Progenitor cell of endocrine pancreas (in vitro differentiated cells): Measurements from ENCODE around the gene RNFT2. TPM values are rescaled to one million over a fixed set of nuclear protein-coding genes. Genes with fewer than 3 reads are reported as not detected.

ENCODE experiments used
- DNase-seq: peaks from one replicate; pipeline ENCODE4 v3.0.0; 2021; ENCODE audit warnings: low spot score; ENCODE audit not compliant: unreplicated experiment
- H3K27ac Mint-ChIP-seq: 2 replicates; pipeline ENCODE4 v1.8.0; 2021; ENCODE audit warnings: mild to moderate bottlenecking, moderate library complexity, mixed read lengths
- H3K27me3 Mint-ChIP-seq: 2 replicates; pipeline ENCODE4 v1.8.0; 2021; ENCODE audit warnings: mixed read lengths
- H3K36me3 Mint-ChIP-seq: 2 replicates; pipeline ENCODE4 v1.8.0; 2022; ENCODE audit warnings: mixed read lengths; ENCODE audit not compliant: insufficient read depth
- H3K4me1 Mint-ChIP-seq: 2 replicates; pipeline ENCODE4 v1.8.0; 2021; ENCODE audit warnings: low read depth, mixed read lengths
- H3K4me3 Mint-ChIP-seq: 2 replicates; pipeline ENCODE4 v1.8.0; 2021; ENCODE audit warnings: low read depth, mild to moderate bottlenecking, moderate library complexity, mixed read lengths
- H3K9me3 Mint-ChIP-seq: 2 replicates; pipeline ENCODE4 v1.8.0; 2021; ENCODE audit warnings: low read depth, mixed read lengths
- total RNA-seq: library from RNA; stranded (reverse); gene quantifications from 2 replicates; pipeline ENCODE4 v1.2.1, GENCODE V29; 2021
- TF ChIP-seq, protein P1 (sequence below): fragments of 200-600 bp; sonication (generic); IDR thresholded peaks from one replicate; pipeline ENCODE4 v1.5.0; 2021; ENCODE audit warnings: antibody characterized with exemption, mild to moderate bottlenecking; ENCODE audit not compliant: unreplicated experiment

Gene RNFT2
- total RNA-seq, 1 donor from 2014 or later = 32.1 TPM

GRCh38 chr12:116804051-116804450, 65.9 kb downstream of the RNFT2 start:
- no peak for DNase-seq
- Mint-ChIP-seq H3K27me3 (no peaks in the 10 kb centered on the region), H3K9me3 (no peaks in the 10 kb centered on the region), H3K4me3 (no peak overlapping the region), H3K36me3 (peaks cover 12% of the 10 kb centered on the region), H3K4me1 (no peaks in the 10 kb centered on the region), H3K27ac (no peak overlapping the region)
- TF ChIP-seq, protein P1, sequence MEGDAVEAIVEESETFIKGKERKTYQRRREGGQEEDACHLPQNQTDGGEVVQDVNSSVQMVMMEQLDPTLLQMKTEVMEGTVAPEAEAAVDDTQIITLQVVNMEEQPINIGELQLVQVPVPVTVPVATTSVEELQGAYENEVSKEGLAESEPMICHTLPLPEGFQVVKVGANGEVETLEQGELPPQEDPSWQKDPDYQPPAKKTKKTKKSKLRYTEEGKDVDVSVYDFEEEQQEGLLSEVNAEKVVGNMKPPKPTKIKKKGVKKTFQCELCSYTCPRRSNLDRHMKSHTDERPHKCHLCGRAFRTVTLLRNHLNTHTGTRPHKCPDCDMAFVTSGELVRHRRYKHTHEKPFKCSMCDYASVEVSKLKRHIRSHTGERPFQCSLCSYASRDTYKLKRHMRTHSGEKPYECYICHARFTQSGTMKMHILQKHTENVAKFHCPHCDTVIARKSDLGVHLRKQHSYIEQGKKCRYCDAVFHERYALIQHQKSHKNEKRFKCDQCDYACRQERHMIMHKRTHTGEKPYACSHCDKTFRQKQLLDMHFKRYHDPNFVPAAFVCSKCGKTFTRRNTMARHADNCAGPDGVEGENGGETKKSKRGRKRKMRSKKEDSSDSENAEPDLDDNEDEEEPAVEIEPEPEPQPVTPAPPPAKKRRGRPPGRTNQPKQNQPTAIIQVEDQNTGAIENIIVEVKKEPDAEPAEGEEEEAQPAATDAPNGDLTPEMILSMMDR = no peak

- peaks cover 2% of the 10 kb centered on the region for H3K36me3 Mint-ChIP-seq
- DNase-seq = no peak
- no peaks in the 10 kb centered on the region for H3K9me3 Mint-ChIP-seq
- no peaks in the 10 kb centered on the region for H3K4me1 Mint-ChIP-seq
- no peaks in the 10 kb centered on the region for H3K27me3 Mint-ChIP-seq
- no peak overlapping the region for H3K4me3 Mint-ChIP-seq
- TF ChIP-seq, protein P1 = no peak
- no peak overlapping the region for H3K27ac Mint-ChIP-seq
These were observed 68.8 kb downstream of the RNFT2 start for GRCh38 chr12:116806845-116807440.

- H3K27ac Mint-ChIP-seq = peak overlapping the region; percentile 42
- TF ChIP-seq, protein P1 = no peak
- H3K36me3 Mint-ChIP-seq = peaks cover 2% of the 10 kb centered on the region
- H3K4me3 Mint-ChIP-seq = no peak overlapping the region
- no peaks in the 10 kb centered on the region for H3K27me3 Mint-ChIP-seq
- no peaks in the 10 kb centered on the region for H3K4me1 Mint-ChIP-seq
- no peaks in the 10 kb centered on the region for H3K9me3 Mint-ChIP-seq
- DNase-seq = no peak
These were observed 69.4 kb downstream of the RNFT2 start for GRCh38 chr12:116807546-116807945.

DNA sequence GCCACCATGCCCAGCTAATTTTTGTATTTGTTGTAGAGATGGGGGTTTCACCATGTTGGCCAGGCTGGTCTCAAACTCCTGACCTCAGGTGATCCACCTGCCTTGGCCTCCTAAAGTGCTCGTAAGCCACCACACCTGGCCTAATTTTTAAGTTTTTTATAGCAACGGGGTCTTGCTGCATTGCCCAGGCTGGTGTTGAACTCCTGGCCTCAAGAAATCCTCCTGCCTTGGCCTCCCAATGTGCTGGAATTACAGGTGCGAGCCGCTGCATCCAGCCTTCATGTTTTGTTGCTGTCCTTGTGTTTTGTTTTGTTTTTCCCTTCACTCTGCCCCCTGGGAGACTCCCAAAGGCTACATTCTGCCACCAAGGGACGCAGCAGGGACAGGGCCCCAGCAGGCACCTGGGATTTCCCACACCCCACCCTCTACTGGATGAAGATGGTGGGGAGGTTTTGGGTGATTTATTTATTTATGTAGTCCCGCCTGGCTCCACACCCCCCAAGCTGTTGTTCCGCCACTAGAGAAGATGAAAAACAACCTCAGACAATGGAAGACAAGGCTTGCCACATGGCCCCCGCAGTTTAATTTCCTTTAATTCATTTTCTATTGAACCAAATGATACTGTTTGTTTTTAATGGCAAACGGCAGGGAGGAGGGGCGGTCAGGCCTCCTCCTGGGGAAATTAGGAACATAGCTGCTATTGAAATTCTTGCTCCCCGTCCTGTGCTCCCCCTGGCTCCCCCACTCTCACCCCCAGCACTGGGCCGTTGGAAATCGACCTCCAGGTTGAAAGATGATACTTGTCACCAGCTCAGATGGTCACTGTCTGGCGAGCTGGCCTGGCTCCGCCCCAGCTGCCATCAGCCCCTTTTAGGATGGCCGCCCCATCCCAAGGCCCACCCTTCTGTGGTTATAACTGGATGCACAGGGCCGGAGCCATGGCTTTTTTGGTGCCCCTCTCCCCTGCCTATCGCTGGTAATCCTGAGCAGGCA, 70.3 kb downstream of the RNFT2 start:
- H3K4me1 Mint-ChIP-seq = no peaks in the 10 kb centered on the region
- TF ChIP-seq, protein P1 = no peak

GRCh38 chr12:116812238-116812637, 74.1 kb downstream of the RNFT2 start:
- no peaks in the 10 kb centered on the region for H3K36me3 Mint-ChIP-seq
- no peaks in the 10 kb centered on the region for H3K9me3 Mint-ChIP-seq
- TF ChIP-seq, protein P1 = no peak
- no peak overlapping the region for H3K27ac Mint-ChIP-seq
- no peak for DNase-seq
- no peaks in the 10 kb centered on the region for H3K4me1 Mint-ChIP-seq
- H3K27me3 Mint-ChIP-seq = no peaks in the 10 kb centered on the region
- no peak overlapping the region for H3K4me3 Mint-ChIP-seq

More for the DNA sequence above, 70.3 kb downstream of the RNFT2 start:
- no peak for DNase-seq
- H3K27ac Mint-ChIP-seq = no peak overlapping the region
- no peaks in the 10 kb centered on the region for H3K9me3 Mint-ChIP-seq
- H3K27me3 Mint-ChIP-seq = no peaks in the 10 kb centered on the region
- H3K36me3 Mint-ChIP-seq = peaks cover under 1% of the 10 kb centered on the region
- H3K4me3 Mint-ChIP-seq = no peak overlapping the region
